Activated CD8-positive, alpha-beta T cell treated with anti-CD3 and anti-CD28 coated beads for 36 hours (primary cell): ENCODE data around the gene SYNDIG1. TPM values are rescaled to one million over a fixed set of nuclear protein-coding genes. Genes with fewer than 3 reads are reported as not detected.

Experiments used
- ATAC-seq: fragments of 200-7000 bp; cut with Tn5 transposase; one replicate; pipeline ENCODE4 v1.10.0; 2021; ENCODE audit warnings: mild to moderate bottlenecking, moderate library complexity
- CTCF ChIA-PET: fragments of 350-600 bp; sonication (Branson Sonifier 250); formaldehyde crosslinking; loops from one replicate; lab custom pipeline; 2021; ENCODE audit warnings: antibody characterized with exemption; lab: Charles Lee
- POLR2A ChIA-PET: fragments of 350-600 bp; sonication (Branson Sonifier 250); formaldehyde crosslinking; loops from one replicate; lab custom pipeline; 2021; ENCODE audit warnings: antibody characterized with exemption; lab: Charles Lee
- DNase-seq: peaks from one replicate; pipeline ENCODE4 v3.0.0-alpha.2; 2020
- H3K27ac Mint-ChIP-seq: one replicate; pipeline ENCODE4 v1.8.0; 2021; ENCODE audit warnings: mild to moderate bottlenecking, mixed read lengths
- H3K27me3 Mint-ChIP-seq: one replicate; pipeline ENCODE4 v1.8.0; 2021; ENCODE audit warnings: mixed read lengths
- H3K36me3 Mint-ChIP-seq: one replicate; pipeline ENCODE4 v1.8.0; 2021; ENCODE audit warnings: low read depth, mixed read lengths
- H3K4me1 Mint-ChIP-seq: one replicate; pipeline ENCODE4 v1.8.0; 2021; ENCODE audit warnings: low read depth, mixed read lengths
- H3K4me3 Mint-ChIP-seq: one replicate; pipeline ENCODE4 v1.8.0; 2021; ENCODE audit warnings: mild to moderate bottlenecking, moderate library complexity, mixed read lengths
- H3K9me3 Mint-ChIP-seq: one replicate; pipeline ENCODE4 v1.8.0; 2021; ENCODE audit warnings: mixed read lengths
- intact Hi-C: fragments of 100-400 bp; cut with micrococcal nuclease; formaldehyde crosslinking; loops from one replicate; pipeline ENCODE4 v1.10.0; 2022
- total RNA-seq, 2 experiments: library from RNA; stranded (reverse); gene quantifications; one replicate each; pipeline ENCODE4 v1.2.3, GENCODE V29; 2021
- TF ChIP-seq, protein P1 (sequence below): fragments of 200-600 bp; IDR thresholded peaks from one replicate; pipeline ENCODE4 v1.8.0; 2022; ENCODE audit warnings: antibody characterized with exemption, mild to moderate bottlenecking

SYNDIG1 gene
- total RNA-seq, 2 experiments from 2014 or later = not detected

- intact Hi-C loops = no loop called here
Measured at GRCh38 chr20:24442909-24443308, 26.5 kb upstream of the SYNDIG1 start.

DNA sequence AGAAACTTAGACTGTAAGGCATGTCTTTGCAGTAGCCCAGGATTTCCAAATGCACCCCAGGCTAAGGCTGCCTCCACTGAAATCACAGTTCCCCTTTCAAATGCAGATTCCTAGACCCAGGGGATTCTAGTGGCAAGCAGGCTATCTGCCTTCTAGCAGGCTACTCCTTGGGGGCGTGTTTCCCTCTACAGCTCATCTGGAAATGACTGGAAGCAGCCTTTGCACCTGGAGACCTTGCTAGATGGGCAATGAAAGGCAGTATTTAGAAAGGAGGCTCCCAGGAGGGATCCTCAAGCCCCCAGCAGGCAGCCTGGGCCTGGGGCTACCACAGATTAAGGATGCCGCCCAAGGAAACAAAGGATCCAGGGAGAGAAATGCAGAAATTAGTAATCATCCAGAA is 26.0 kb upstream of the SYNDIG1 start:
- ATAC-seq = no peak
- POLR2A ChIA-PET = no interaction called here

More at GRCh38 chr20:24442909-24443308, 26.5 kb upstream of the SYNDIG1 start:
- DNase-seq = no peak
- no peak for ATAC-seq
- H3K9me3 Mint-ChIP-seq = no peaks in the 10 kb centered on the region
- ChIA-PET POLR2A (no interaction called here), CTCF (interaction anchor here (0.7 kb wide), 1 partner anchor 838 kb away, joined by 4 read pairs; no protein-coding TSS in a partner anchor)
- H3K36me3 Mint-ChIP-seq = no peaks in the 10 kb centered on the region
- no peak overlapping the region for H3K27ac Mint-ChIP-seq
- H3K4me3 Mint-ChIP-seq = no peak overlapping the region
- H3K27me3 Mint-ChIP-seq = no peaks in the 10 kb centered on the region
- TF ChIP-seq, protein P1, sequence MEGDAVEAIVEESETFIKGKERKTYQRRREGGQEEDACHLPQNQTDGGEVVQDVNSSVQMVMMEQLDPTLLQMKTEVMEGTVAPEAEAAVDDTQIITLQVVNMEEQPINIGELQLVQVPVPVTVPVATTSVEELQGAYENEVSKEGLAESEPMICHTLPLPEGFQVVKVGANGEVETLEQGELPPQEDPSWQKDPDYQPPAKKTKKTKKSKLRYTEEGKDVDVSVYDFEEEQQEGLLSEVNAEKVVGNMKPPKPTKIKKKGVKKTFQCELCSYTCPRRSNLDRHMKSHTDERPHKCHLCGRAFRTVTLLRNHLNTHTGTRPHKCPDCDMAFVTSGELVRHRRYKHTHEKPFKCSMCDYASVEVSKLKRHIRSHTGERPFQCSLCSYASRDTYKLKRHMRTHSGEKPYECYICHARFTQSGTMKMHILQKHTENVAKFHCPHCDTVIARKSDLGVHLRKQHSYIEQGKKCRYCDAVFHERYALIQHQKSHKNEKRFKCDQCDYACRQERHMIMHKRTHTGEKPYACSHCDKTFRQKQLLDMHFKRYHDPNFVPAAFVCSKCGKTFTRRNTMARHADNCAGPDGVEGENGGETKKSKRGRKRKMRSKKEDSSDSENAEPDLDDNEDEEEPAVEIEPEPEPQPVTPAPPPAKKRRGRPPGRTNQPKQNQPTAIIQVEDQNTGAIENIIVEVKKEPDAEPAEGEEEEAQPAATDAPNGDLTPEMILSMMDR = no peak
- no peaks in the 10 kb centered on the region for H3K4me1 Mint-ChIP-seq

GRCh38 chr20:24444526-24445190 is 24.8 kb upstream of the SYNDIG1 start:
- intact Hi-C loops = no loop called here
- Mint-ChIP-seq H3K27ac (no peak overlapping the region), H3K9me3 (no peaks in the 10 kb centered on the region), H3K4me3 (no peak overlapping the region), H3K36me3 (no peaks in the 10 kb centered on the region), H3K27me3 (no peaks in the 10 kb centered on the region), H3K4me1 (no peaks in the 10 kb centered on the region)
- ChIA-PET CTCF (no interaction called here), POLR2A (interaction anchor here (0.5 kb wide), 1 partner anchor 10 kb away, joined by 4 read pairs; no protein-coding TSS in a partner anchor)
- DNase-seq = no peak
- TF ChIP-seq, protein P1 = no peak
- no peak for ATAC-seq

More for the DNA sequence above, 26.0 kb upstream of the SYNDIG1 start:
- no peaks in the 10 kb centered on the region for H3K4me1 Mint-ChIP-seq
- H3K36me3 Mint-ChIP-seq = no peaks in the 10 kb centered on the region
- H3K4me3 Mint-ChIP-seq = no peak overlapping the region
- no peak overlapping the region for H3K27ac Mint-ChIP-seq
- CTCF ChIA-PET = no interaction called here
- no peak for DNase-seq
- TF ChIP-seq, protein P1 = no peak
- H3K27me3 Mint-ChIP-seq = no peaks in the 10 kb centered on the region
- no peaks in the 10 kb centered on the region for H3K9me3 Mint-ChIP-seq
- intact Hi-C loops = no loop called here

DNA sequence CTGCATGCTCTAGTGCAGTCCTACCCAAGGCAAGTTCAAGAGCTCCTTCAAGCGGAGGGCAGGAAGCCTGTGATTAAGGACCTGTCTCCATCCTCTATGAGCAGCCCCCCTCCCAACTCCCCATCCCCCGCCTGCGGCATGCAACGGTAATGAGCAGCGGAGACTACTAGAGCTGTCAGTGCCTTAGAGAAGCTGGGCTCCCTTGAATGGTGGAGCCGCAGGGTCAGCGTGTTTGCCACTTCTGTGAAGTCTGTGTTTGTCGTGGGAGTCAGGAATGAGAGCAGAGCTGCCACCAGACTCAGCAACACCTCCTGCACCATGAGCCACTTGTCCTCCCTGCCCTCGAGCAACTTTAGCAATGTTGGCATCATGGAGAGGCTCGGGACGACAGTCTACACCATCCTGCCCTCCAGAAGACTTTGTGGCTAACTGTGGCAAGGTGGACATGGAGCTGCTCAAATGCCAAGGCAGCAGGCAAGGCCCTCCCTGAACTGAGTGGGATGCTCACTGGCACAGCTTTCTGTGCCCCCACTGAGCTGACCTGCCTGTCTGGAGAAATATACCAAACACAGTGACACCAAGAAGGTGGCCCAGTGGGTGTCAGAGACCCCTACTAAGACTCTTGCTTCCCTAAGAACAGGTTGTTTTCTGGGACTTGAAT is 23.8 kb upstream of the SYNDIG1 start:
- TF ChIP-seq, protein P1 = no peak
- DNase-seq (no peak), ATAC-seq (no peak)
- ChIA-PET CTCF (no interaction called here), POLR2A (interaction anchor here (0.7 kb wide), 1 partner anchor 38 kb away, joined by 3 read pairs; no protein-coding TSS in a partner anchor)
- intact Hi-C loops = no loop called here
- Mint-ChIP-seq H3K4me1 (no peaks in the 10 kb centered on the region), H3K27ac (no peak overlapping the region), H3K9me3 (no peaks in the 10 kb centered on the region), H3K36me3 (no peaks in the 10 kb centered on the region), H3K27me3 (no peaks in the 10 kb centered on the region), H3K4me3 (no peak overlapping the region)

DNA sequence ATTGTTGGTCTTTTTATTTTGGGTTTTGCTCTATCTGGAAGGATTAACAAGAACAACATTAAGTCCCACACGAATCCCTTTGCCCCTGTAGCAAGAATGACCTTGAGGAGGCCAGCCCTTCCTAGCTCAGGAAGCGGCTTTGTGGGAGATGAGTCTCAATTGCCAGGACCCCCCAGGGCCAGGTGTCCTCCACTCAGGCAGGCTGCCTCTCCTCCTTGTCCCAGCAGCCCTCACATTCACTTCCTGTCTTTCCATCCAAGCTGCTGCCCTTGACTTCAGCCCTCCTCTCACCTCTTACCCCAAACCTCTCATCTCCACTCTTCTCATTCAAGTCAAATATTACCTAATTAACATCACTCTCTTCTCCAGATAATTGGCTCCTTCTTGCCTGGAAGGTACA is 22.6 kb upstream of the SYNDIG1 start:
- no peak for ATAC-seq
- POLR2A ChIA-PET = no interaction called here
- Mint-ChIP-seq H3K4me1 (no peaks in the 10 kb centered on the region), H3K4me3 (no peak overlapping the region), H3K9me3 (no peaks in the 10 kb centered on the region), H3K27me3 (no peaks in the 10 kb centered on the region), H3K27ac (no peak overlapping the region), H3K36me3 (no peaks in the 10 kb centered on the region)
- CTCF ChIA-PET = no interaction called here
- TF ChIP-seq, protein P1 = no peak
- intact Hi-C loops = no loop called here
- DNase-seq = no peak
